Tibial artery (tissue), 4 donors: ENCODE results near the gene KCNH3.

Source experiments
- DNase-seq, 2 donors: peaks; one replicate each; pipeline ENCODE4 v3.0.0-alpha.2; 2019
- H3K27ac ChIP-seq, 2 donors: fragments of 200-600 bp; sonication (generic) in 1 of 2; 1 replicate in 1 of 2; 2 replicates in 1 of 2; pipeline ENCODE4 v1.5.1; 2018 to 2019; ENCODE audit warnings: mild to moderate bottlenecking in 1 of 2
- H3K27me3 ChIP-seq, 2 donors: fragments of 200-600 bp; sonication (generic) in 1 of 2; one replicate each; pipeline versions ENCODE4 v1.5.1 to v1.6.0; 2016 to 2019
- H3K36me3 ChIP-seq, 3 donors: fragments of 200-600 bp; sonication (generic) in 2 of 3; one replicate each; pipeline ENCODE4 v1.5.1; 2016 to 2019; ENCODE audit warnings: mild to moderate bottlenecking in 2 of 3
- H3K4me1 ChIP-seq, 4 donors: fragments of 200-600 bp; sonication (generic) in 2 of 4; 1 replicate in 3 of 4; 2 replicates in 1 of 4; pipeline ENCODE4 v1.5.1; 2016 to 2019
- H3K4me3 ChIP-seq, 2 donors: fragments of 200-600 bp; sonication (generic) in 1 of 2; 1 replicate in 1 of 2; 2 replicates in 1 of 2; pipeline ENCODE4 v1.5.1; 2018 to 2019; ENCODE audit warnings: mild to moderate bottlenecking in 2 of 2
- H3K9me3 ChIP-seq, 3 donors: fragments of 200-600 bp; sonication (generic) in 1 of 3; one replicate each; pipeline ENCODE4 v1.5.1; 2016 to 2019
- CTCF ChIP-seq, 2 experiments: fragments of 200-600 bp in 1 of 2; fragments of 450-650 bp in 1 of 2; IDR thresholded peaks; one replicate each; pipeline ENCODE4 v1.5.1; 2017 to 2019; ENCODE audit warnings: antibody characterized with exemption in 2 of 2, mild to moderate bottlenecking in 1 of 2, moderate library complexity in 1 of 2
- intact Hi-C: fragments of 100-400 bp; cut with DNase I; formaldehyde crosslinking; loops from one replicate; pipeline ENCODE4 v1.15.0; 2023; ENCODE audit warnings: low total_unique reads

Gene KCNH3

GRCh38 chr12:49557917-49558215, 19.0 kb downstream of the KCNH3 start:
- intact Hi-C loops = no loop called here
- no peak overlapping the region for H3K27ac ChIP-seq
- no peak for TF ChIP-seq CTCF (IDR thresholded peaks at IDR 0.05)

GRCh38 chr12:49558526-49558925, 19.7 kb downstream of the KCNH3 start:
- Histone ChIP-seq H3K36me3 (peaks cover 53 to 81% (median 69%) of the 10 kb centered on the region in 3 donors), H3K4me3 (no peak overlapping the region), H3K27ac (no peak overlapping the region), H3K4me1 (no peaks in the 10 kb centered on the region), H3K27me3 (no peaks in the 10 kb centered on the region), H3K9me3 (no peaks in the 10 kb centered on the region)
- DNase-seq = no peak
- intact Hi-C loops = no loop called here
- no peak for TF ChIP-seq CTCF (IDR thresholded peaks at IDR 0.05)

More at GRCh38 chr12:49557917-49558215, 19.0 kb downstream of the KCNH3 start:
- Histone ChIP-seq H3K4me3 (no peak overlapping the region), H3K4me1 (no peaks in the 10 kb centered on the region), H3K9me3 (no peaks in the 10 kb centered on the region), H3K27me3 (no peaks in the 10 kb centered on the region), H3K36me3 (peaks cover 47 to 74% (median 63%) of the 10 kb centered on the region in 3 donors)
- DNase-seq = no peak

GRCh38 chr12:49559011-49559675, 20.3 kb downstream of the KCNH3 start:
- peaks cover 60 to 87% (median 74%) of the 10 kb centered on the region in 3 donors for H3K36me3 ChIP-seq
- no peak overlapping the region for H3K4me3 ChIP-seq
- H3K27me3 ChIP-seq = no peaks in the 10 kb centered on the region
- DNase-seq = no peak
- H3K9me3 ChIP-seq = no peaks in the 10 kb centered on the region
- H3K4me1 ChIP-seq = no peaks in the 10 kb centered on the region
- no peak overlapping the region for H3K27ac ChIP-seq
- intact Hi-C loops = no loop called here
- TF ChIP-seq CTCF (IDR thresholded peaks at IDR 0.05) = no peak

GRCh38 chr12:49560695-49561094, 21.9 kb downstream of the KCNH3 start:
- intact Hi-C loops = no loop called here
- TF ChIP-seq CTCF (IDR thresholded peaks at IDR 0.05) = no peak
- peaks cover 70 to 100% (median 83%) of the 10 kb centered on the region in 3 donors for H3K36me3 ChIP-seq
- no peaks in the 10 kb centered on the region for H3K27me3 ChIP-seq
- no peak overlapping the region for H3K27ac ChIP-seq
- no peak for DNase-seq
- peaks cover 0 to 2% (median under 1%) of the 10 kb centered on the region in 4 donors for H3K4me1 ChIP-seq
- H3K4me3 ChIP-seq = no peak overlapping the region
- H3K9me3 ChIP-seq = no peaks in the 10 kb centered on the region

- no peak overlapping the region for H3K27ac ChIP-seq
These were observed 23.4 kb downstream of the KCNH3 start for GRCh38 chr12:49562233-49562632.

More at GRCh38 chr12:49562233-49562632, 23.4 kb downstream of the KCNH3 start:
- Histone ChIP-seq H3K4me1 (peaks cover 0 to 17% (median 16%) of the 10 kb centered on the region in 4 donors), H3K27me3 (no peaks in the 10 kb centered on the region), H3K36me3 (peaks cover 70 to 92% (median 72%) of the 10 kb centered on the region in 3 donors), H3K4me3 (no peak overlapping the region), H3K9me3 (no peaks in the 10 kb centered on the region)
- no peak for TF ChIP-seq CTCF (IDR thresholded peaks at IDR 0.05)
- intact Hi-C loops = no loop called here
- DNase-seq = no peak
